Measurements from ENCODE around the gene SPRR2B. TPM values are rescaled to one million over a fixed set of nuclear protein-coding genes. Genes with fewer than 3 reads are reported as not detected.

SPRR2B gene
- total RNA-seq, 4 donors from 2014 or later, result not detected

- no peak for TF ChIP-seq CTCF (IDR thresholded peaks at IDR 0.05)
- TF ChIP-seq POLR2A (IDR thresholded peaks at IDR 0.05), result no peak
- H3K27ac ChIP-seq, result no peak overlapping the region
- no peaks in the 10 kb centered on the region for H3K27me3 ChIP-seq
- H3K4me3 ChIP-seq, result no peak overlapping the region
- H3K4me1 ChIP-seq, result no peaks in the 10 kb centered on the region
- H3K9me3 ChIP-seq, result no peaks in the 10 kb centered on the region
- no peaks in the 10 kb centered on the region for H3K36me3 ChIP-seq
- DNase-seq, result no peak
Measured at GRCh38 chr1:153049211-153049610, 22.2 kb downstream of the SPRR2B start.

- DNase-seq, result no peak
- H3K4me3 ChIP-seq, result no peak within 1 kb of the TSS
- TF ChIP-seq CTCF (IDR thresholded peaks at IDR 0.05) (no peak), POLR2A (IDR thresholded peaks at IDR 0.05) (no peak)
- H3K9me3 ChIP-seq, result no peaks in the 10 kb centered on the region
- H3K27ac ChIP-seq, result no peak within 1 kb of the TSS
- no peaks in the 10 kb centered on the region for H3K4me1 ChIP-seq
- no peaks in the 10 kb centered on the region for H3K36me3 ChIP-seq
- H3K27me3 ChIP-seq, result no peaks in the 10 kb centered on the region
Measured at GRCh38 chr1:153040950-153041631, 30.3 kb downstream of the SPRR2B start, which contains the start of gene SPRR2D. Gene SPRR2D (minus strand): TSS chr1:153041120. CDS start chr1:153040346, 774 bp downstream.

GRCh38 chr1:153035211-153035610 lies 36.2 kb downstream of the SPRR2B start:
- no peaks in the 10 kb centered on the region for H3K9me3 ChIP-seq
- DNase-seq, result no peak

GRCh38 chr1:153032677-153033308 lies 38.6 kb downstream of the SPRR2B start:
- TF ChIP-seq POLR2A (IDR thresholded peaks at IDR 0.05) (no peak), CTCF (IDR thresholded peaks at IDR 0.05) (no peak)
- Histone ChIP-seq H3K4me1 (no peaks in the 10 kb centered on the region), H3K36me3 (no peaks in the 10 kb centered on the region), H3K27ac (no peak overlapping the region), H3K4me3 (no peak overlapping the region), H3K27me3 (no peaks in the 10 kb centered on the region), H3K9me3 (no peaks in the 10 kb centered on the region)
- no peak for DNase-seq

More at GRCh38 chr1:153035211-153035610, 36.2 kb downstream of the SPRR2B start:
- Histone ChIP-seq H3K4me1 (no peaks in the 10 kb centered on the region), H3K4me3 (no peak overlapping the region), H3K27ac (no peak overlapping the region), H3K36me3 (no peaks in the 10 kb centered on the region), H3K27me3 (no peaks in the 10 kb centered on the region)
- TF ChIP-seq POLR2A (IDR thresholded peaks at IDR 0.05), result no peak
- no peak for TF ChIP-seq CTCF (IDR thresholded peaks at IDR 0.05)

- H3K27me3 ChIP-seq, result no peaks in the 10 kb centered on the region
- no peak for DNase-seq
- TF ChIP-seq POLR2A (IDR thresholded peaks at IDR 0.05) (no peak), CTCF (IDR thresholded peaks at IDR 0.05) (no peak)
- no peak overlapping the region for H3K27ac ChIP-seq
- no peaks in the 10 kb centered on the region for H3K9me3 ChIP-seq
- H3K36me3 ChIP-seq, result no peaks in the 10 kb centered on the region
- no peaks in the 10 kb centered on the region for H3K4me1 ChIP-seq
- no peak overlapping the region for H3K4me3 ChIP-seq
Measured at GRCh38 chr1:153032073-153032472, 39.3 kb downstream of the SPRR2B start.

Measured in Peyer's patch (tissue), 4 donors.